Endothelial cell (in vitro differentiated cells): ENCODE results near the gene MSN. TPM values are rescaled to one million over a fixed set of nuclear protein-coding genes. Genes with fewer than 3 reads are reported as not detected.

Source experiments
- DNase-seq: peaks from one replicate; pipeline ENCODE4 v3.0.0; 2021; ENCODE audit warnings: low spot score
- H3K27ac Mint-ChIP-seq: one replicate; pipeline ENCODE4 v1.8.0; 2021; ENCODE audit warnings: mixed read lengths, inconsistent platforms; ENCODE audit not compliant: unreplicated experiment
- H3K27me3 Mint-ChIP-seq: one replicate; pipeline ENCODE4 v1.8.0; 2021; ENCODE audit warnings: mild to moderate bottlenecking, moderate library complexity, mixed read lengths, inconsistent platforms; ENCODE audit not compliant: unreplicated experiment
- H3K36me3 Mint-ChIP-seq: one replicate; pipeline ENCODE4 v1.8.0; 2021; ENCODE audit warnings: mild to moderate bottlenecking, low read depth, mixed read lengths, inconsistent platforms; ENCODE audit not compliant: unreplicated experiment
- H3K4me1 Mint-ChIP-seq: one replicate; pipeline ENCODE4 v1.8.0; 2021; ENCODE audit warnings: mild to moderate bottlenecking, mixed read lengths, inconsistent platforms; ENCODE audit not compliant: unreplicated experiment
- H3K4me3 Mint-ChIP-seq: one replicate; pipeline ENCODE4 v1.8.0; 2021; ENCODE audit warnings: mild to moderate bottlenecking, mixed read lengths, inconsistent platforms; ENCODE audit not compliant: unreplicated experiment
- H3K9me3 Mint-ChIP-seq: one replicate; pipeline ENCODE4 v1.8.0; 2021; ENCODE audit warnings: mixed read lengths, inconsistent platforms; ENCODE audit not compliant: unreplicated experiment
- CTCF ChIP-seq: fragments of 200-600 bp; sonication (generic); IDR thresholded peaks from one replicate; pipeline ENCODE4 v1.5.0; 2021; ENCODE audit warnings: antibody characterized with exemption; ENCODE audit not compliant: unreplicated experiment
- total RNA-seq: library from RNA; stranded (reverse); fragmentation: NEBNext Ultra II Directional; extraction: Animal tissue kit (Norgen Biotek cat#: 25700); gene quantifications from one replicate; pipeline ENCODE4 v1.2.1, GENCODE V29; 2021; ENCODE audit not compliant: unreplicated experiment

Gene MSN
- total RNA-seq, 1 donor from 2014 or later, result 590 TPM

DNA sequence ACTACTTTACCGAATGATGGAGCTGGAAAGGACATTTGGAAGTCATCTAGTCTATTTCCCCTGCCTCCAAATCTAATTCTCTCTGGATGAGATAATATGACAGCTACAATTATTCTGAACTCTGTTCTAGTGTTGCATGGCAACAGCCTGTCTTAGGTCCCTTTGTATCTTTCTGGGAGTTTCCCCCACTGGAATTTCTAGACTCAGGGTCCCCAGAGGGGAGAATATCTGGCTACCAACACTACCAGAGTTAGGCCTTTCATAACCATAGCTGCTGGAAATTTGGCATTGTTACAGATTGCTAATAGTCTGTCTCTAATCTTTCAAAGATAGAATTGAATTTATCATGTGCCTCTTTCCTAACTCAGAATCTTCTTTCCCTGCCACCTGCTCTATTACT lies 4.5 kb downstream of the MSN start:
- Mint-ChIP-seq H3K27me3 (peaks cover 4% of the 10 kb centered on the region), H3K36me3 (peaks cover 10% of the 10 kb centered on the region), H3K27ac (peak overlapping the region; percentile 57), H3K4me1 (peaks cover 45% of the 10 kb centered on the region), H3K4me3 (no peak overlapping the region), H3K9me3 (no peaks in the 10 kb centered on the region)
- no peak for TF ChIP-seq CTCF
- no peak for DNase-seq

GRCh38 chrX:65673857-65674203 lies 6.4 kb downstream of the MSN start:
- H3K36me3 Mint-ChIP-seq, result peaks cover 9% of the 10 kb centered on the region
- H3K27me3 Mint-ChIP-seq, result peaks cover 4% of the 10 kb centered on the region
- no peaks in the 10 kb centered on the region for H3K9me3 Mint-ChIP-seq
- no peak overlapping the region for H3K27ac Mint-ChIP-seq
- no peak for DNase-seq
- H3K4me3 Mint-ChIP-seq, result peak overlapping the region; percentile 61
- peaks cover 53% of the 10 kb centered on the region for H3K4me1 Mint-ChIP-seq
- TF ChIP-seq CTCF, result no peak

- Mint-ChIP-seq H3K27me3 (peaks cover 2% of the 10 kb centered on the region), H3K4me1 (peaks cover 54% of the 10 kb centered on the region), H3K4me3 (peak overlapping the region; percentile 61), H3K36me3 (peaks cover 9% of the 10 kb centered on the region), H3K9me3 (no peaks in the 10 kb centered on the region), H3K27ac (no peak overlapping the region)
- no peak for TF ChIP-seq CTCF
- no peak for DNase-seq
Measured at GRCh38 chrX:65674204-65674893, 6.9 kb downstream of the MSN start.

DNA sequence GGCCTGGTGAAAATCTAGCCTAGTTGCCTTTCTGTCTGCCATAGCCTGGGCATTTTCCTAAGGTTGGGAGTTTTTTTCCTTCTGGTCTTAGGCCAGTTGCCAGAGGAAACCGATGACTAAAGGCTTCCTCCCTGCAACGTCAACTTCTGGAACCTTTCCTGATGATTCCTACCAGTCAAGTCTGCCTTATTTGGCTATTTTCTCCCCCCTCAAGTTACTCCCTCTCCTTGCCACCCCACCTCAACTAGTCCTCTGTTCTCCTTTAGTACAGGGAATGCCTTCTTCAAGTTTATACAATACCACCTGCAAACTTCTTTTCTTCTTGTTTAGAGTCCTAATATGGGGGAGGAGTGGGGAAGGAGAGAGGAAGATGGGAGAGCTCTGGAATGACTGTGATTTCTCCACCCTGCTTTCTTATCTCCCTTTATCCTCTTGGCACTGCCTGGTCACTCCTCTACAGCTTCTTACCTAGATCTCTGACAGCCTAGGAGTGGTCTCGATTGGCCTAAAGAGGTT lies 10.6 kb downstream of the MSN start:
- H3K9me3 Mint-ChIP-seq, result no peaks in the 10 kb centered on the region
- peaks cover 7% of the 10 kb centered on the region for H3K36me3 Mint-ChIP-seq
- H3K4me3 Mint-ChIP-seq, result no peak overlapping the region
- no peak for DNase-seq
- TF ChIP-seq CTCF, result no peak
- H3K27ac Mint-ChIP-seq, result peak overlapping the region; percentile 57
- H3K27me3 Mint-ChIP-seq, result peaks cover 2% of the 10 kb centered on the region
- H3K4me1 Mint-ChIP-seq, result peaks cover 49% of the 10 kb centered on the region

DNA sequence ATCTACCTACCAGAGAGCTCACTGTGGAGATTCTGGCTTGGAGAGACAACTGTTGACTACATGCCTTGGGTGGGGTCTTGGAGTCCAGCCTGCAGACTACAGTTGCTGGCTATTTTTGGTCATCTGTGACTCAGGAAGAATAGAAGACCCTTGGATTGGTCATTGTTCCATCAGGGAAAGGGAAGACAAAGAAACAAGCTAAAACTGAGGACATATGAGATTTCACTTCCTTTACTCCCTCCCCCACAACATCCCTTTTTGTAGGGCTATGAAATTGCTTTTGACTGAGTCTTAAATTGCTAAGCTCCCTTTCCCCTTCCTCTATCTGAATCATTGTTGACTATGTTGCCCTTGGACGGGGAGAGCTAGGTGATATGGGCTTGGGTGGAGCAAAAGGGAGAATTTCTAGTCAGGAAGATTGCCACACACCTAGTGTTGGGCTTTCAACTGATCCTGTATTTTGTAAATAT lies 11.7 kb downstream of the MSN start:
- DNase-seq, result no peak
- Mint-ChIP-seq H3K4me1 (peaks cover 42% of the 10 kb centered on the region), H3K36me3 (peaks cover 3% of the 10 kb centered on the region)

More for the DNA sequence above, 11.7 kb downstream of the MSN start:
- TF ChIP-seq CTCF, result no peak
- H3K4me3 Mint-ChIP-seq, result no peak overlapping the region
- H3K9me3 Mint-ChIP-seq, result no peaks in the 10 kb centered on the region
- peak overlapping the region; percentile 93 for H3K27ac Mint-ChIP-seq
- peaks cover 2% of the 10 kb centered on the region for H3K27me3 Mint-ChIP-seq
